HG02970 (cell line): Measurements from ENCODE around the gene NRN1L.
A peak's percentile ranks its signal among the peaks of the same experiment; 100 is the strongest.

Source experiments
- ATAC-seq: cut with Tn5 transposase; IDR thresholded peaks from one replicate; pipeline ENCODE4 v1.9.1; 2021; ENCODE audit warnings: mild to moderate bottlenecking, moderate library complexity, moderate number of reproducible peaks; ENCODE audit not compliant: unreplicated experiment, low FRiP score

Gene NRN1L

GRCh38 chr16:67881621-67882161 is 3.0 kb upstream of the NRN1L start:
- no peak for ATAC-seq

DNA sequence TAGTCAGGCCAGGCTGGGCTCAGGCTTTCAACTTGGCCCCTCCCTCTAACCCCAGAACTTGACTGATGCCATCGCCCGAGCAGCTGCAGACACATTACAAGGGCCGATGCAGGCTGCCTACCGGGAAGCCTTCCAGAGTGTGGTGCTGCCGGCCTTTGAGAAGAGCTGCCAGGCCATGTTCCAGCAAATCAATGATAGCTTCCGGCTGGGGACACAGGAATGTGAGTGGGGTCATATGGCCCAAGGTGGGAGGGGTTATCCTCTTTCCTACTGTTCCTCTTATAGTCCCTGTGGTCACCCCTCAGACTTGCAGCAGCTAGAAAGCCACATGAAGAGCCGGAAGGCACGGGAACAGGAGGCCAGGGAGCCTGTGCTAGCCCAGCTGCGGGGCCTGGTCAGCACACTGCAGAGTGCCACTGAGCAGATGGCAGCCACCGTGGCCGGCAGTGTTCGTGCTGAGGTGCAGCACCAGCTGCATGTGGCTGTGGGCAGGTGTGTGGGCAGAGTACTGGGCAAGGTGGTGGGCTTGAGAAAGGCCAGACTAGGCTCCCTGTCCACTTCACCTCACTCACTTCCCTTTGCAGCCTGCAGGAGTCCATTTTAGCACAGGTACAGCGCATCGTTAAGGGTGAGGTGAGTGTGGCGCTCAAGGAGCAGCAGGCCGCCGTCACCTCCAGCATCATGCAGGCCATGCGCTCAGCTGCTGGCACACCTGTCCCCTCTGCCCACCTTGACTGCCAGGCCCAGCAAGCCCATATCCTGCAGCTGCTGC is 2.1 kb upstream of the NRN1L start:
- ATAC-seq: no peak

DNA sequence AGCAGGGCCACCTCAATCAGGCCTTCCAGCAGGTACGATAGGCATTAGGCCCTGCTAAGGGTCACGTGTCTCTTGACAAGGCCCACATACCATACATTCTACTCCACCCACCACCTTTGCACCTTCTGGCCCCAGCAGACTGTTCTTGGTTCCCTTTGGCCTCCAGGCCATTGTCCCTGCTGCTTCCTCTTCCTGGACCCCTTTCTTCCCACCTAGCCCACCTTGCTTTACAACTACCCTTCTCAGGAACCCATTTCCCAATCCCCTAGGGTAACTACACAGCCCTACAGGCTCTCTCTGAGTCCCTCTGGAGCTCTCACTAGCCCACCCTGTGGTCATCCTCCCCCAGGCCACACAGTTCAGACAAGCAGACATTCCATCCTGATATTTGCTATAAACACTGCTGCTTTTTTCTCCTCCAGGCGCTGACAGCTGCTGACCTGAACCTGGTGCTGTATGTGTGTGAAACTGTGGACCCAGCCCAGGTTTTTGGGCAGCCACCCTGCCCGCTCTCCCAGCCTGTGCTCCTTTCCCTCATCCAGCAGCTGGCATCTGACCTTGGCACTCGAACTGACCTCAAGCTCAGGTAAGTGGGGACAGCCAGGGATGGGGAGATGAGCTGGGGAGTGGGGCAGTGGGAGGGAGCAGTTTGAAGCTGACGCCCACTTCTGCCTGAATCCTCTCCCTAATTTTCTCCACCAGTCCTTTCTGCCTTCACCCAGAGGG is 1.4 kb upstream of the NRN1L start:
- ATAC-seq: no peak

- no peak for ATAC-seq
Observed at GRCh38 chr16:67883872-67884261, 818 bp upstream of the NRN1L start.

- no peak for ATAC-seq
Observed at GRCh38 chr16:67885545-67885944, 860 bp downstream of the NRN1L start.

- no peak for ATAC-seq
Observed at GRCh38 chr16:67885976-67886375, 1.3 kb downstream of the NRN1L start.

DNA sequence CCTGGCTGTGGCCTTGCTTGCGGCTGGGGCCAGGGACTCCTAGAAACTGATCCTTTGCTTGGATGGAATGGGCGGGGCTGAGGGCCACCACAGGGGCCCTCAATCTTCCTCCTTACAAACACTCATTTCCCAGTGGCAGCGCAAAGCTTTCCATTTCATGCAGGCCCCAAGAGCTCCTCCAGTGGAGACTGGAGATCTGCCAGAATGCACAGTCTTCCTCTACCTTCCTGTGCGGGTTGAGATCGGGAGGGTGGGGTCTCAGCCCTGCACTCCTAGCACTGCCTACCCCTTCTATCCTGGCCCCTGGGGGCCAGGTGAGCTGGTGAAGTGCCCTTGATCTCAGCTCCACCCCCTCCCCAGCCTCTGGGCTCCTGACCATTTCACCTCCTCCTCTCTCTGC is 1.7 kb downstream of the NRN1L start:
- ATAC-seq: no peak

GRCh38 chr16:67888331-67888730 is 3.6 kb downstream of the NRN1L start:
- ATAC-seq: no peak

DNA sequence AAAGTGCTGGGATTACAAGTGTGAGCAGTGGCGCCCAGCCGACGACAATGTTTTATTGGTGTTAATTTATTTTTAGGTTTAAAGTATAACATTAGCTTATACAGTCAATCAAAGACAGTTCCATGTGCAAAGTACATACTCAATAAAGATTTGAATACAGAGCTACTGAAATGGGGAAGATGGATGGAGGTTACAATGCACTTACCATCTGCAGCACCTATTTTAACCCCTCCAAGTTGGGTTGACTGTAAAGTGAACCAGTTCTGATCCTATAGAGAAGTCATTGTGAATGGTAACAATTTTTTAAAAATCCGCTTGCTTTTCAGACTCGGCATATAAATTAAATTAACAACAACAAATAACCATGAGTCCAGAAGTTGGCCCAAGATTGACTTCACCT is 7.7 kb downstream of the NRN1L start:
- no peak for ATAC-seq

DNA sequence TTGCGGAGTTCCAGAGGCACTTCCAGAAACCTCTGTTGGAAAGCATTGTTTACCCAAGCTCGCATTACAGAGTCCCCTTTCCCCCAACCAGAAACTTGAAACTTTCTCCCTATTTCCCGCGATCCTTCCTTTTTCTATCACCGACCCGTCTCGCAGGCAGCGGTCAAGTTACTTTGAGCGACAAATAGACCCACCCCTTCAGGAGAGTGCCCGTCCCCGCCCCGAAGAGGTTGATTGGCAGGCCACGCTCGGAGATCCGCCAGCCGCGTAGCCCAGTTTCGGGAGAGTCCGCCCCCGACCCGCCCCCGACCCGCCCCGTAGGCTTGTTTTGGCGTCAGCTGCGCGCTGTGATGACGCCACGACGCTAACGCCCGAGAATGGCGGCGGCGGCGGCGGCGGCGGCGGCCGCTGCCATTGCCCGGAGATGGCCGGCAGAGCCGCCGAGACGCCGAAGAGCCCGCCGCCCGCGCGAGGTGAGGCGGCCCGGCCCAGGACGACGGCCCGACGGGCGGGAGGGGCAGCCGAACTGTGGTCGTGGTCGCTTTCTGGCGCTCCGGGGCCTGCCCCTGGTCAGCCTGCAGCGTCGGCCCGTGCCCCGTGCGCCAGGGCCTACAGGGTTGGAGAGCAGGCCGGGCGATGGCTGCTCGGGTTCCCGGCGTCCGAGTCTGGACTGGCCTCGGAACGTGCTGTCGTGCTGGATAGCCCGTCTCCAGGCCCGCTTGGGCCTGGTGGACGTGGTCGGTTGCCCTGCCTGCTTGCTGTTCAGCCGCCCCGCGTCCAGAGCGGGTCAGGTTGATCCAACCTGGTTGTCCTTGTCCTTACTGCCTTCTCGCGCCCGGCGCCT is 8.4 kb downstream of the NRN1L start, which contains the start of gene PSKH1:
Gene PSKH1 (plus strand): TSS at position 356 of the 844 bp plus-strand sequence. CDS start 15,496 bp downstream, outside the sequence.
- peak; percentile 77 for ATAC-seq

GRCh38 chr16:67893743-67894399 is 9.2 kb downstream of the NRN1L start:
- peak; percentile 3 for ATAC-seq

DNA sequence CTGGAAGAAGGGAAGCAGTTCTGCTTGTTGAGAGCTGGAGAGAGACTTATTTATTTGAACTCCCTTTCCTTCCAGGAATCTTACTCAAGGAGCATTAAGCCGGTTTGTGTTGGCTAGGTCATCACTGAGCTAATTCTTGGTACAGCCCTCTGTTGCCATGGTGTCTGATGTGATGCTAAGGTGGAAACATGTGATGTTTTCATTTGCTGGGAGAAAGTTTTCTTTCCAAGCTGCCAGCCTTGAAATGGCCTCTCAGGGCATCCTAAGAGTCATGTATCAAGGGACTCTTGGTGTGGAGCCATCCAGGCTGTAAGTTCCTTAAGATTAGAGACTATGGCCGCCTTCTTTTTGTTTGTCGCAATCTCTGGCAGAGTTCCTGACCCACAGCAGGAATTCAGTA is 12.5 kb downstream of the NRN1L start:
- ATAC-seq: no peak

GRCh38 chr16:67901734-67902133 is 17.0 kb downstream of the NRN1L start:
- ATAC-seq: no peak

DNA sequence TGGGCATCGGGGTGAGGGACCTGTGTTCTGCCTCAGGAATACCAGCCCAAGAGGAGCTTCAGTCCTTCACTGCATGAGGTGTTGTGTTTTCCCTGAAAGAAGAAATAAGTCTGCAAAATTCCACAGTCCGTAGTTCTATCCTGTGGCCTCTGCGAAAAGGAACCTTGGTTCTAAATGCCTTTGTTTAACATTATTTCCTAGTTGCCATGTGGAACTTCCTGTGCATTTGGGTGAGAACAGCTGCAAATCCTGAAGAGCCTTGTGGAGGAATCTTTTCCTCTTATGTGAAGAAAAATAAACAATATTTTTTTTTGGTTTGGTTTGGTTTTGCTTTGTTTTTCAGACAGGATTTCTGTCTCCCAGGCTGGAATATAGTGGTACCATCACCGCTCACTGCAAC is 18.1 kb downstream of the NRN1L start:
- no peak for ATAC-seq

DNA sequence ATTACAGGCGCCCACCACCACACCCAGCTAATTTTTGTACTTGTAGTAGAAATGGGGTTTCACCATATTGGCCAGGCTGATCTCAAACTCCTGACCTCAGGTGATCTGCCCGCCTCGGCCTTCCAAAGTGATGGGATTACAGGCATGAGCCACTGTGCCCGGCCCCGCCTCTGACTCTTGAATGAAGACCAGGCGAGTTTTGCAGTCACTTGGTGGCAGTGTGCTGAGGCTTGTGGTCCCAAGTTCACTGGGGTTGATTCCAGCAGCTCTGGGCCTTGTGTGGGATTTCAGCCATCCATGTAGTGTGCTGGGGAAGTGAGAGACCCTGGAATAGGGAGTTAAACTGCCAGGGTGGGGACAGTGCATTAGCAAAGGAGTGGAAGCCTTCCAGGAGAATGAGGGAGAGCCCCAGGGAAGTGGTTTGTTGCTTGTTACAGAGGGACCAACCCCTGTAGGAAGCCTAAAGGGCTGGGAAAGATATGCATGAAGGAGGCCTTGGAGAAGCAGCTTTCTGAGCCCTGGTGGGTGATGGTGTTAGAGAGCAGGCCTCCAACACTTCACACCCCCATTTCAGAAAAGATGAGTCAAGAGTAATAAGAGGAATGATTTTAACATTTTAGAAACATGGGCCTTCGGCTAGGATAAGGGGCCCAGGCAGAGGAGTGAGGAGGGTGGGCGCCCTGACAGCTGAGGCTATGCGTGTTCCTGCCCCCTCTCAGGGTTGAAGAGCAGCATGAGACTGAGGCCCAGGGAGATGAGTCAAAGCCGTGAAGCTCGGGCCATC is 22.9 kb downstream of the NRN1L start:
- no peak for ATAC-seq

- no peak for ATAC-seq
Observed at GRCh38 chr16:67909056-67909742, 24.5 kb downstream of the NRN1L start.

- ATAC-seq: no peak
Observed at GRCh38 chr16:67910158-67910557, 25.5 kb downstream of the NRN1L start.

DNA sequence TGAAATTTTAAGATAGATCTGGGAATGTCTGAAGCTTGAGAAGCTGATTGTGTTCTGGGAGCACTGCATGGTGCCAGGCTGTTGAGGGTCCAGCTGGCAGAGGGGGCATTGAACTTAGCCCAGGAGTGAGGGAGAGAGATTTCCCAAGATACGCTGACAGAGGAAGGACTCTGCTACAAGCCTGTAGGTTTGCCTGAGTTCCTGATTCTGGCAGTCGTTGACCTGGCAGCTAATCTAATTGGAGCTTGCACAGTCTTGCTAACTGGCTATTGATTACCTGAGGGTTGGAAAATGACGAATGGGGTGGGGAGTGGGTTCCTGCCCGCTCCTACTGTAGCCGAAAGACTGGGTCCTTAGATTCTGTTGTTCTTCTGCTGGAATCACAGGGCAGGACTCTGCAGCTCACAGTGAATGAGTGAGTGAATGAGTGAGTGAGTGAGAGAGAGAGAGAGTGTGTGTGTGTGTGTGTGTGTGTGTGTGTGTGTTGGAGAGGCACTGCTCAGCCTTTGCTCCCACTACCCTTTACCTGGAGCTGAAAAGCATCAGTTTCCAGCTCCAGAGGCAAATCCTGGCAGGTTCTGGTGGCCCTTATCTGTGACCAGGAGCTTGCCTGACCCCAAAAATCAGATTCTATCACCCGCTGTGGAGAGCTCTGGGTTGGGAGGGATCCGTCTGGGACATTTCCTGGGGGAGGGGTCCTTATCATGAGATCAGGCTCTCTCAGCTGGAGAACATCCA is 30.2 kb downstream of the NRN1L start:
- no peak for ATAC-seq
